Neutrophil (primary cell): ENCODE data around the gene ZFYVE26.

Experiments
- H3K27ac ChIP-seq: fragments of 200-600 bp; sonication (generic); 2 replicates; pipeline ENCODE4 v1.5.1; 2016; ENCODE audit warnings: mild to moderate bottlenecking, moderate library complexity
- H3K27me3 ChIP-seq: fragments of 200-600 bp; sonication (generic); 2 replicates; pipeline ENCODE4 v1.6.0; 2016; ENCODE audit warnings: mild to moderate bottlenecking
- H3K36me3 ChIP-seq: fragments of 200-600 bp; sonication (generic); 2 replicates; pipeline ENCODE4 v1.5.1; 2017
- H3K4me1 ChIP-seq, 2 experiments: fragments of 200-600 bp in 1 of 2; sonication (generic) in 1 of 2; 1 replicate in 1 of 2; 2 replicates in 1 of 2; pipeline versions ENCODE4 v1.5.1 to v1.6.1; 2013 to 2016; ENCODE audit warnings: low read depth in 1 of 2, low read length in 1 of 2, mild to moderate bottlenecking in 1 of 2, moderate library complexity in 1 of 2; ENCODE audit not compliant: control insufficient read depth in 1 of 2, insufficient read depth in 1 of 2
- H3K4me3 ChIP-seq, 2 experiments: fragments of 200-600 bp in 1 of 2; sonication (generic) in 1 of 2; 1 replicate in 1 of 2; 2 replicates in 1 of 2; pipeline ENCODE4 v1.5.1; 2013 to 2016; ENCODE audit warnings: low read depth in 1 of 2, low read length in 1 of 2, mild to moderate bottlenecking in 1 of 2, moderate library complexity in 1 of 2
- H3K9me3 ChIP-seq: fragments of 200-600 bp; sonication (generic); 2 replicates; pipeline ENCODE4 v1.5.1; 2016
- CTCF ChIP-seq: fragments of 200-600 bp; sonication (generic); IDR thresholded peaks from 2 replicates; pipeline ENCODE4 v1.5.1; 2016; ENCODE audit warnings: antibody characterized with exemption

Gene ZFYVE26

GRCh38 chr14:67736771-67737170 is 79.6 kb downstream of the ZFYVE26 start:
- Histone ChIP-seq H3K4me3 (no peak overlapping the region), H3K27ac (no peak overlapping the region), H3K9me3 (no peaks in the 10 kb centered on the region), H3K4me1 (no peaks in the 10 kb centered on the region), H3K36me3 (no peaks in the 10 kb centered on the region), H3K27me3 (no peaks in the 10 kb centered on the region)
- no peak for TF ChIP-seq CTCF

GRCh38 chr14:67735336-67736147 is 80.8 kb downstream of the ZFYVE26 start:
- Histone ChIP-seq H3K27me3 (no peaks in the 10 kb centered on the region), H3K4me1 (no peaks in the 10 kb centered on the region), H3K36me3 (no peaks in the 10 kb centered on the region), H3K9me3 (no peaks in the 10 kb centered on the region), H3K27ac (no peak overlapping the region), H3K4me3 (no peak overlapping the region)
- TF ChIP-seq CTCF: no peak

GRCh38 chr14:67734675-67735074 is 81.7 kb downstream of the ZFYVE26 start:
- Histone ChIP-seq H3K27ac (no peak overlapping the region), H3K4me3 (no peak overlapping the region), H3K9me3 (no peaks in the 10 kb centered on the region), H3K4me1 (no peaks in the 10 kb centered on the region), H3K27me3 (no peaks in the 10 kb centered on the region), H3K36me3 (no peaks in the 10 kb centered on the region)
- no peak for TF ChIP-seq CTCF

GRCh38 chr14:67733616-67734015 is 82.8 kb downstream of the ZFYVE26 start:
- no peaks in the 10 kb centered on the region for H3K9me3 ChIP-seq
- H3K4me3 ChIP-seq: no peak overlapping the region
- H3K4me1 ChIP-seq: no peaks in the 10 kb centered on the region
- H3K36me3 ChIP-seq: no peaks in the 10 kb centered on the region
- TF ChIP-seq CTCF: no peak
- no peaks in the 10 kb centered on the region for H3K27me3 ChIP-seq
- no peak overlapping the region for H3K27ac ChIP-seq

GRCh38 chr14:67729072-67729885 is 87.1 kb downstream of the ZFYVE26 start:
- no peak overlapping the region for H3K27ac ChIP-seq
- peaks cover 18% of the 10 kb centered on the region for H3K27me3 ChIP-seq
- H3K4me1 ChIP-seq: no peaks in the 10 kb centered on the region
- H3K36me3 ChIP-seq: no peaks in the 10 kb centered on the region
- no peaks in the 10 kb centered on the region for H3K9me3 ChIP-seq
- no peak overlapping the region for H3K4me3 ChIP-seq
- no peak for TF ChIP-seq CTCF
